BJ (cell line): Measurements from ENCODE around the gene SEMA4B. TPM values are rescaled to one million over a fixed set of nuclear protein-coding genes. Genes with fewer than 3 reads are reported as not detected.

Experiments used
- CTCF ChIA-PET: fragments of 350-600 bp; formaldehyde crosslinking; extraction: SDS; loops from one replicate; lab custom pipeline; 2021; ENCODE audit warnings: antibody characterized with exemption, inconsistent platforms; lab: Yijun Ruan, JAX
- POLR2A ChIA-PET: fragments of 300-600 bp; sonication (Branson Sonifier 250); formaldehyde crosslinking; extraction: SDS; loops from one replicate; lab custom pipeline; 2021; ENCODE audit warnings: antibody characterized with exemption; lab: Charles Lee
- DNase-seq: peaks from one replicate; pipeline ENCODE4 v3.0.0-alpha.2; 2011; ENCODE audit warnings: low read depth
- H3K27me3 ChIP-seq: 2 replicates; pipeline ENCODE4 v1.6.0; 2011; ENCODE audit warnings: low read length; ENCODE audit not compliant: control insufficient read depth, insufficient read depth
- H3K36me3 ChIP-seq: 2 replicates; pipeline ENCODE4 v1.5.1; 2011; ENCODE audit warnings: low read length; ENCODE audit not compliant: control insufficient read depth, insufficient read depth
- H3K4me3 ChIP-seq: 2 replicates; pipeline ENCODE4 v1.5.1; 2011; ENCODE audit warnings: low read depth, mild to moderate bottlenecking, control low read depth, low read length
- CTCF ChIP-seq: IDR thresholded peaks from 2 replicates; pipeline ENCODE4 v1.5.1; 2011; ENCODE audit warnings: low read depth, mild to moderate bottlenecking, control low read depth, inconsistent platforms, low read length, moderate library complexity; ENCODE audit not compliant: insufficient read depth
- polyA plus RNA-seq: library from polyadenylated mRNA; depleted of rRNA; stranded (reverse); fragments of >200 nt; gene quantifications from 2 replicates; pipeline ENCODE4 v1.2.3, GENCODE V29; 2011

The SEMA4B gene
- polyA plus RNA-seq, 1 experiment, result 17.5 TPM

DNA sequence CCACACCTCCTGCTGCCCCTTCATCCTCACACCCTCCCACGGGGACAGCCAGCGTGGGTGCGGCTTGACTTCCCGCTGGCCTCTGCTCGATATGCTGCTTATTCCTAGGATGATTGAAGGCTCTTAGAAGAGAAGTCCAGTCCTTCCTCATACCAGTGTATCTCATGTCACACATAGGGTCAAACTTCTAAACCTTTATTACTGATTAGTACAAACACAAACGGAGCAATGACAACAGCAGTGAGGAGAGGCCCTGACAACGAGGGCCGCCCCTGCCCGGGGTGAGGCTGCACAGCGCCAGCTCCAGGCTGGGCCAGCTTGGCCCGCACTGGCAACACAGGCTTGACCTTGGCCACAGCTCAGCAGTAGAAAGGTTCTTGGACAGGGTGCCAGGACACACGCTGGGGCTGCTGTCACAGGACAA, 29.0 kb downstream of the SEMA4B start:
- CTCF ChIA-PET, result interaction anchor here (0.6 to 5.2 kb wide), 2 partner anchors 9 to 470 kb away, joined by 4 to 46 read pairs; no protein-coding TSS in a partner anchor
- POLR2A ChIA-PET, result no interaction called here

DNA sequence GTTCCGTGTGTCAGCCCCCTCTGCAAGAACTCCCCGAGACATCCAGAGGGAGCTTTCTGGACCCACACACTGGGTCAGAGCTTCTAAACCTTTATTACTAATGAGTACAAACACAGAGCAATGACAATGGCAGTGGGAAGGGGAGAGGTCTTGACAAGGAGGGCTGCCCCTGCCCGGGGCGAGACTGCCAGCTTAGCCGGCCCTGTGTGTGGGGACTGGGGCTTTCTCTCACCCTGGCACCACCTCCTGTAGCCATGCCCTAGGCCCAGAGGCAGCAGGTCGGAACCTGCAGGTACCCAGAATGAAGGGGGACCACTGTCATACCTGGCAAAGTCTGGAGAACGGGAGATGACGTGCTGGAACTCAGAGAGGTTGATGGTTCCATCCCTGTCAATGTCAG, 29.5 kb downstream of the SEMA4B start:
- peaks cover 18% of the 10 kb centered on the region for H3K36me3 ChIP-seq
- no peak for DNase-seq
- CTCF ChIA-PET, result interaction anchor here (5.2 kb wide), 1 partner anchor 9 kb away, joined by 46 read pairs; no protein-coding TSS in a partner anchor
- no peaks in the 10 kb centered on the region for H3K27me3 ChIP-seq
- no peak for TF ChIP-seq CTCF
- H3K4me3 ChIP-seq, result no peak overlapping the region
- POLR2A ChIA-PET, result no interaction called here

More for the DNA sequence above, 29.0 kb downstream of the SEMA4B start:
- H3K4me3 ChIP-seq, result no peak overlapping the region
- TF ChIP-seq CTCF, result no peak
- peaks cover 23% of the 10 kb centered on the region for H3K36me3 ChIP-seq
- H3K27me3 ChIP-seq, result no peaks in the 10 kb centered on the region
- no peak for DNase-seq

- Histone ChIP-seq H3K4me3 (no peak overlapping the region), H3K36me3 (peaks cover 18% of the 10 kb centered on the region), H3K27me3 (no peaks in the 10 kb centered on the region)
- no peak for TF ChIP-seq CTCF
- ChIA-PET POLR2A (no interaction called here), CTCF (interaction anchor here (0.9 to 5.2 kb wide), 3 partner anchors 8 to 78 kb away, joined by 3 to 46 read pairs (median 4); no protein-coding TSS in a partner anchor)
- no peak for DNase-seq
Observed at GRCh38 chr15:90231028-90232017, 30.2 kb downstream of the SEMA4B start.

DNA sequence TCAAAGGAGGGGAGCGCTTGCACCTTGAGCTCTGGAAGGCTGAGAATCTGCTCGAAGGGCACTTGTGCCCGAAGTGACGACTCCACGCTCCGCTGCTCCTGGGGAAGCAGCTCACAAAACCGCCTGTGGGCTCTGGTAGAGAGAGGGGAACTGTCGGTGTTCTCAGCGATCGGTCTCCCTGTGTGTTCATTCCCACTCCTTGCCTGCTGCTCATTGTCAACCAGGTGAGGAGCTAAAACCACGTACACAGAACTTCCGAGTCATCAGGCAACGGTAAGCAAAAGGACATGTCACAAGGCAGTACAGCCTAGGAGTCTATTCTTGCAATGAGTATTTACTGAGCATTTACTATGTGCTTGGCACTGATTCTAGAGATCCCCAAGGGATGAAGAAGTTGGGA, 31.1 kb downstream of the SEMA4B start:
- ChIA-PET CTCF (interaction anchor here (1.8 to 5.2 kb wide), 2 partner anchors 9 to 11 kb away, joined by 4 to 46 read pairs; no protein-coding TSS in a partner anchor), POLR2A (no interaction called here)
- no peak for DNase-seq
- H3K27me3 ChIP-seq, result no peaks in the 10 kb centered on the region
- H3K36me3 ChIP-seq, result peaks cover 17% of the 10 kb centered on the region
- H3K4me3 ChIP-seq, result no peak overlapping the region; the same call in 1 of the 2 replicates
- no peak for TF ChIP-seq CTCF

DNA sequence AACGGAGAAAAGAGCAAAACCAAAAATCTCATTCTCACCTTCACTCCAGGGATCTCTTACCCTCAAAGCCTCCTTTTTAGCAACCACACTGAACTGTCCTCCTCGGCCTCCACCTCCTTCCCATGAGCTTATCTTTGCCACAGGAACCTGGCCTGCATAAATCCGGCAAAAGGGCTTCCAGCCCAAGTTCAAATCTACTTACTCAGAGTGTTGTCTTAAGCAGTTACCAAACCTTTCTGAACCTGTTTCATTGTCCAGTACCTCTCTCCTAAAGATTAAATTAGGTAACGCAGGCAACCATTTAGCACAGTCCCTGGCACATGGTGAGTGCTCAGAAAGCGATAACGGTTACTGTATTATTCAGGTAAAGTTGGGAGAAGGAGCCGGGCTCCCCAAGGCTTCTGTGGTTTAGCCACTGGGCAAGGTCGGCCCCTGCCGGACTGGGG, 31.8 kb downstream of the SEMA4B start:
- CTCF ChIA-PET, result interaction anchor here (0.6 to 5.2 kb wide), 7 partner anchors 9 to 133 kb away, joined by 3 to 46 read pairs (median 3); no protein-coding TSS in a partner anchor
- POLR2A ChIA-PET, result interaction anchor here (0.6 to 0.9 kb wide), 3 partner anchors 19 to 232 kb away, joined by 3 read pairs; partner anchors contain the start of gene ZNF710
- peaks cover 17% of the 10 kb centered on the region for H3K36me3 ChIP-seq
- H3K27me3 ChIP-seq, result no peaks in the 10 kb centered on the region
- DNase-seq, result no peak
- peak overlapping the region; percentile 92 for H3K4me3 ChIP-seq
- peak; percentile 58; the same call in 1 of the 2 replicates for TF ChIP-seq CTCF
